ENCODE measurements around the gene DOCK10.

Gene DOCK10

GRCh38 chr2:224909885-224910573 is 132.2 kb downstream of the DOCK10 start:
- DNase-seq, result peak; percentile 49

- DNase-seq, result no peak
Observed at GRCh38 chr2:224908818-224909217, 133.4 kb downstream of the DOCK10 start.

DNA sequence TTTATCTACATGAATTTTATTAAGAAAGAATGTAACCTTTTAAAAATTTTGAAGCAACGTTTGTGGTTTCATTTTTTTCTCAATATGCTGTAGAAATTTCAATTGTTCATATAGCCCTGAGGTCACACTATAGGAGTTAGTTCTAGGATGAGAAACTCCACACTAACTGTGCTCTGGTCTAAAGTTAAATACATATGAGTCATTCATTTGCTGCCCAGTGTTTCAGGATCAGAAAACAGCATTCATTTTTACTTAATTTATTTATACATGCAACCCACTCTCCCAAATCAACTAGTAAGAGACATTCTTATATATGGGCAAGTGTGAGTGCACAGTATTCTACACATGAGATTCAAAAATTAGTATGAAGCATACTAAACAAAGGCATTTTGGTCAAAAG is 137.9 kb downstream of the DOCK10 start:
- DNase-seq, result no peak

DNA sequence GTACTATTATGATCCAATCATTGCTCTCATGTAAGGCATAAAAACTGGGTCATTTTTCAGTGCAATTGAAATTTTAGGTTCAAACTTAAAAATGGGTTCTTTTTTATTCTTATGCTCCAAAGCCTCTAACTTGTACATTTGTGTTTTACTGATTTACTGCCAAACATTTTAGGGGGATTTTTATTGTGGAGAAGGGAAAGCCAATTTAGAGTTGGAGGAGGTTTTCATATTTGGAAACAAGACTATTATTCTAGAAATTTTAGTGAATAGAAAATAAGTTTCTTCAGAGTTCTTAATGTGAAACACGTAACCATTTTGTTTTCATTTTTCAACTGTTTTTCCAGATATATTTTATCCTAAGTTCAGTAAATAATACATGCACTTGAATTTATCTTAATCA is 138.6 kb downstream of the DOCK10 start:
- no peak for DNase-seq

DNA sequence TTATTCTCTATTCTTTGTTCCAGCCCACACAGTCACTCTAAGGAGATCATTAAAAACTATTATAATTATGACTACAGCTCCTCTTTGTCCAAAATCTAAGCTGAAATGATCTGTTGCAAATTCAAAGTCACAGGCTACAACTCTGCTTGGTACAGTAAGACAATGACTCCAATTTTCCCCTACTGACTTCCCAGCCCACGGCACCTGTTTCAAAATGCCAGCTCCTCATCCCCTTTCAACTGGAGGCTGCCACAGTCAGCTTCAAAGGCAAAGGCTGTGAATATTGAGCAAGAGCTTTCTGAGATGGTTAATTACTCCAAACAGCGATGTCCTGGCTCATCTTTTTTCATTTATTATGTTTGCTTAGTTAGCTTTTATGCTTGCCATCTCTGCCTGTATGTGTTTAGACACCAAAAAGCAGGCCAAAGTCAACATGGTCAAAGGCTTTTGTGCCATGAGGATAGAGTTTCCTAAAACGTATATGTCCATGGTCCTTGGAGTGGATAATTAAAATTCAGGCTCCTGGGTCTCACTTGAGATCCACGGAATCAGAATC is 141.1 kb downstream of the DOCK10 start:
- DNase-seq, result no peak

DNA sequence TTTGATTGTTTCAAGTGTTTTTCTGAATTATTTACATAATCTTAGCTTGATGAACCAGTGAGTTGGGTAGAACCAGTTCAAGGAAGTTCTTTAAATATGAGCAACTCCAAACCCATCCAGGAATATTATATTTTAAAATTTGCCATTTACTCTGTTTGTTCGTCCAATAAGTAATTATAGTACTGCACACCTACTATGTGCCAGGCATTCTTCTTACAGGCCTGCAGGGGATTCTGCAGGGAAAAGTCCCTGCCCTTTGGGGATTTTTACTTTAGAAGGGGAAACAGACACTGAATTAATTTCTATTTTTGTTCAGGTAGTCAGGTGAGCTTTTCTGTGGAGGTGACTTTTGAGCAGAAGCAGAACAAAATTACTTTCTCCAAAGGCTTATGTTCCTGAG is 146.9 kb downstream of the DOCK10 start:
- DNase-seq, result no peak

GRCh38 chr2:224894356-224894755 is 147.9 kb downstream of the DOCK10 start:
- peak; percentile 24 for DNase-seq

DNA sequence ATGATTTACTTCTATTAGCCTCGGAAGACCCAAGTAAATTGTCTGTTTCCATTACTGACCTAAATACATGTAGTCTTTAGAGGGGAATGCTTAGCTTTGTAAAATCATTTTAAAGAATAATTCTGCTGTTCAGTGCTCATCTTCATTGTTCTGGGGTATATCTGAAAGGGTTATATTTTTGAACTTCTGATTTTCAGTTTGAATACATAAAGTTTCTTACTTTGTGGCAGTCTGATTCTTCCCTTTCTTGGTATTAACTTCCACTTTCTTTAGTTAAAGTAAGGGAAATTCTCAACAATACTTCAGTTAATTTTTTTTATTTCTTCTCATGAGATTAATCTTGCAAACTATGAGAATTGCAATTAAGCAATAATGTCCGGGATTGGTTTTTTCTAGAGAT is 148.4 kb downstream of the DOCK10 start:
- DNase-seq, result no peak

DNA sequence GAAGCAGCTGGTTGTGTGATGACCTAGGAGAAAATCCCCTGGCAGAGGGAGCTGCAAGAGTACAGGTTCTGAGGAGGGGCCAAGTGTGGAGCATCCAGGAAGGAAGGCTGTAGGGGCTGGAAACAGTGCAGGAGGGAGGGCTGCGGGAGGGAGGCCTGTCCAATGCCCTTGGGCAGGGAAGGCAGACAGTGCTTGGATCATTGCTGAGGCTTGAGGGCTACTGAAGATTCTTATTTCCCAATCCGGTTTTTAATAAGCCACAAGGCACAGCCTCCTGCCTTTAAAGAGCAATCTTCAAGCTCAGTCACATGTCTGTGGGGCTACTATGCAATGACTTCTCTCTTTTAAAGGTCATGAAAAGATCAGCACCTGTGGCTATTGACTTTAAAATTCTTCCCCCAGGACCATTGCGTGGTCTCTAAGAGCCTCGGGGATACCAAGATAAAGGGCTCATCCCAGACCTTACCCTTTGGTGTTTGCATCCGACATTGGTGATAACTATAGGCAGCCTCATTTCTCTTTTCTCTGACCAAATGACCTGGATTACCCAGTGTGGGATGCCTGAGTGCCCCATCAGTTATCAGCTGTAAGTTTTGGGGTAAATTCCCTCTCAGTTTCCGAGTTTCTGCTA is 149.6 kb downstream of the DOCK10 start:
- no peak for DNase-seq

GRCh38 chr2:224890372-224890771 is 151.9 kb downstream of the DOCK10 start:
- DNase-seq, result no peak

DNA sequence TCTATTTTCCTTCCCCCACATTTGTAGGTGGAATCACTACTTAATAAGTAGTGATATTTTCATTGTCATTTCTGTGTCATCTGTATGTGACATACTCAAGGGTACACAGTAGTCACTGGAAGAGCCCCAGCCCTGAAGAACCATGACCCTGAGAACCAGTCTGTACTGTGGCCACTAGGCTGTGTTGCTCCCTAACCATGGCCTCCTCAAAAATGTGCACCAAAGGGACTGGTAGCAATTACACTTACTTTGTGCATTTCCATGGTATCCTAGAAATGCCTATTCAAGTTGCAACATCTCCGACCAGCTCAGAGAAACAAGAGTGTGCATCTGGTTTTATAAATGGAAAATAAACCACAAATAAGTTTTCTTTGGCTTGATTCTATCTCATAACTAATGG is 155.1 kb downstream of the DOCK10 start:
- DNase-seq, result peak; percentile 11

- DNase-seq, result no peak
Observed at GRCh38 chr2:224885836-224886547, 156.3 kb downstream of the DOCK10 start.

GRCh38 chr2:224885291-224885690 is 157.0 kb downstream of the DOCK10 start:
- DNase-seq, result no peak

- DNase-seq, result no peak
Observed at GRCh38 chr2:224884188-224884587, 158.1 kb downstream of the DOCK10 start.

DNA sequence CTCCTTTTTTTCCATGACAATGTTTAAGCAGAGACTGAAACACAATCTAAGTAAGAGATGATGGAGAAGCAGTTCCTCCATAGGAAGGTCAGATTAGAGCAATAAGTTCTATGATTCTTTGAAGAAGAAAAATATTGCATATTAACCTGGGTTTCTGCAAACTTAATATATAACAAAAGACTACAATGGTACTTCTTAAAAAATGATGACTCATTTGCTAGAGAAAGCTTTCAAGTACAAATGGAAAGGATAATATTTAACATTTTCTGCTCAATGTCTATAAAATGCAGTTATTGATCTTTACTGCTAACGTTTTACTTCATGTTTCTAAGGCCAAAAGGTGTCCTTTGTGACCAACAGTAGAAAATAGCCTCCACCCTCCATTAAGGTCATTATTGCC is 158.6 kb downstream of the DOCK10 start:
- no peak for DNase-seq

GRCh38 chr2:224883172-224883516 is 159.1 kb downstream of the DOCK10 start:
- DNase-seq, result no peak

GRCh38 chr2:224882291-224883171 is 159.7 kb downstream of the DOCK10 start:
- no peak for DNase-seq

DNA sequence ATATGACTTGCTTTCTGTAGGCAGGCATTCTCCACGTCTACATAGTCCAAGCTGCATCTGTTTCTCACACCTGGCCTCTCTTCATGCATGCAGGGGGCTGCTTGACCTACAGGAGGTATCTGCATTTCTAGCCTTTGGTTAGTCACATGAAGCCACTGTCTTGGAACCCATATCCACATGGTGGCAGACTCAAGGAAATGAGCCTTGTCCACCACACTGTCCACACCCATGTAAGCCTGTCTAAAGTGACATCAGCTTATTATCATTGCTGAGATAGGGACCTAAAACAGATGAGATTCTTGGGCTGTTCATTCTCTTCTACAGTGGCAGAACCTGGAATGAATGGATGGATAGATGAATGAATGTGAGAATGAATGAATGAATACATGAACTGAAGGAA is 160.4 kb downstream of the DOCK10 start:
- DNase-seq, result no peak

- DNase-seq, result no peak
Observed at GRCh38 chr2:224876522-224876921, 165.7 kb downstream of the DOCK10 start.

- DNase-seq, result no peak
Observed at GRCh38 chr2:224875841-224876240, 166.4 kb downstream of the DOCK10 start.

DNA sequence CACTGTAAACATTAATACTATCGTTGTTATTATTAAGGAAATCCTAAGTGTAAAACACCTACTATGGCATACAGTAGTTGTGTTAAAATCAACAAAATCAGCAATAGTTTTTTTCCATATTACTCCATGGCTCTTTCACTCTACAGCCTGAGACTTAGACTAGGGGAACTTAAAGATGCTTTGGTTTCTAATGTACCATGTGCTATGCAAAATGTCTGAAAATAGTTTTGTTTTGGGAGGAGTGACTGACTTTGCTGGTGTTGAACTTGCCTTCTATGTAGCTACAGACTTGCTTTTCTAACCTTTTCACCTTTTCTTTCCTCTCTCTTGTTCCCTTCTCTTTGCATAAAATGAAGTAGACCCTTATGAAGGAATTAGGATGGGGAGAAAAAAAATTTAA is 167.1 kb downstream of the DOCK10 start:
- DNase-seq, result no peak

- no peak for DNase-seq
Observed at GRCh38 chr2:224871813-224872212, 170.5 kb downstream of the DOCK10 start.

DNA sequence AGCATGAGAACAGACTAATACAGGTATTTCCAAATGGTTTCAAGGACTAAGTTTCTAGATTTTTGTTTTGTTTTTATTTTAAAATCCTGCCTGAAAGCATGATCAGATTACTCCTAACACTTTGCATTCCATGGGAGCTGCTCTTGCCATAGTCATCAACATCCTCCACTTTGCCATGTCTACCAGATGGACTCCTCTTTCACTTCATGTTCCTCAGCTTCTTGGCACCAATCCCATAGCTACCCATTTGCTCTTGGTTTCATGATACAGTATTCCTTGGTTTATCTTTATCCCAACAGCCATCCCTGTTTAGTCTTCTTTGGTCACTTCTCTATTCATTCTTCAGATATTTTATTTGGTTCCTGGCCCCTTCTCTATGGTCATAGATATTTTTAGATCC is 171.9 kb downstream of the DOCK10 start:
- DNase-seq, result no peak
